NK-92 treated with Interleukin-12 subunit alpha and Interleukin-12 subunit beta, amount 100 ng/mL, for 24 hours (cell line): ENCODE measurements around the gene SPTSSA.
"Not testable (repeated sequence)": the region's sequence is repeated elsewhere in the genome, so short reads cannot be mapped to it uniquely, and the experiment has no call there.

Experiments
- DNase-seq: peaks from one replicate; lab custom pipeline; 2025; lab: John Stamatoyannopoulos, UW

Gene SPTSSA, protein sequence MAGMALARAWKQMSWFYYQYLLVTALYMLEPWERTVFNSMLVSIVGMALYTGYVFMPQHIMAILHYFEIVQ

GRCh38 chr14:34462132-34462893, at the start of gene SPTSSA:
SPTSSA (minus strand) TSS chr14:34462240; CDS start chr14:34462207, 33 bp downstream.
- DNase-seq: peak; percentile 86

DNA sequence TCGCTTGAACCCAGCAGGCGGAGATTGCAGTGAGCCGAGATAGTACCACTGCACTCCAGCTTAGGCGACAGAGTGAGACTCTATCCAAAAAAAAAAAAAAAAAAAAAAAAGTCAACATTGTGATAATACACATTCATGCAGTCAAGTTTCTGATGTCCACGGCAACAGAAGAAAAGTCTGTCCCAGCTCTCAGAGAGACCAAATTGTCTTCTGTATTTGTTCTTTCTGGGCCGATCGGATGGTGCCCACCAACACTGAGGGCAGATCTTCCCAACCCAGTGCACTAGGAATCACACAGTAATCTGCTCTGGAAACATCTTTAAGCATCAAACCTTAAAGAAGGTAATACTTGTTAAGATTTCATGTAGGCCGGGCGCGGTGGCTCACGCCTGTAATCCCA, 45.8 kb upstream of the SPTSSA start:
- DNase-seq: no peak

DNA sequence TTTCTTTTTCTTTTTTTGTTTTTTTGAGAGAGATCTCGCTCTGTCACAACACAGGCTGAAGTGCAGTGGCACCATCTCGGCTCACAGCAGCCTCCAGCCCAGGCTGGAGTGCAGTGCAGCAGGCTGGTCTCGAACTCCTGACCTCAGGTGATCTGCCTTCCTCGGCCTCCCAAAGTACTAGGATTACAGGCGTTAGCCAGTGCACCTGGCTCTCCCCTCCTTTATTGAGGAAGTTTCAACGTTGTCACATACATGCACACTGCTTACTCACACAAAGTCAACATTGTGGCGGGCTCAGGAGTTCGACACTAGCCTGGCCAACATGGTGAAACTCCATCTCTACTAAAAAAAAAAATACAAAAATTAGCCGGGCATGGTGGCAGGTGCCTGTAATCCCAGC, 45.4 kb upstream of the SPTSSA start:
- no peak for DNase-seq

DNA sequence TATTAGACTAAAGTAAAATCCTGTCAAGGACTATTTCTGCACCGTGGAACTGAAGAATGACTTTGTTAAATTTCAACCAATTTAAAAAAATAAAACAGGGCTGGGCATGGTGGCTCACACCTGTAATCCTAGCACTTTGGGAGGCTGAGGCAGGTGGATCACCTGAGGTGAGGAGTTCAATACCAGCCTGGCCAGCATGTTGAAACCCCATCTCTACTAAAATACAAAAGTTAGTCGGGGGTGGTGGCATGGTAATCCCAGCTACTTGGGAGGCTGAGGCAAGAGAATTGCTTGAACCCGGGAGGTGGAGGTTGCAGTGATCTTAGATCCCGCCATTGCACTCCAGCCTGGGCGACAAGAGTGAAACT, 43.1 kb upstream of the SPTSSA start:
- not testable (repeated sequence) for DNase-seq

- not testable (repeated sequence) for DNase-seq
Observed at GRCh38 chr14:34504027-34504426, 42.0 kb upstream of the SPTSSA start.

DNA sequence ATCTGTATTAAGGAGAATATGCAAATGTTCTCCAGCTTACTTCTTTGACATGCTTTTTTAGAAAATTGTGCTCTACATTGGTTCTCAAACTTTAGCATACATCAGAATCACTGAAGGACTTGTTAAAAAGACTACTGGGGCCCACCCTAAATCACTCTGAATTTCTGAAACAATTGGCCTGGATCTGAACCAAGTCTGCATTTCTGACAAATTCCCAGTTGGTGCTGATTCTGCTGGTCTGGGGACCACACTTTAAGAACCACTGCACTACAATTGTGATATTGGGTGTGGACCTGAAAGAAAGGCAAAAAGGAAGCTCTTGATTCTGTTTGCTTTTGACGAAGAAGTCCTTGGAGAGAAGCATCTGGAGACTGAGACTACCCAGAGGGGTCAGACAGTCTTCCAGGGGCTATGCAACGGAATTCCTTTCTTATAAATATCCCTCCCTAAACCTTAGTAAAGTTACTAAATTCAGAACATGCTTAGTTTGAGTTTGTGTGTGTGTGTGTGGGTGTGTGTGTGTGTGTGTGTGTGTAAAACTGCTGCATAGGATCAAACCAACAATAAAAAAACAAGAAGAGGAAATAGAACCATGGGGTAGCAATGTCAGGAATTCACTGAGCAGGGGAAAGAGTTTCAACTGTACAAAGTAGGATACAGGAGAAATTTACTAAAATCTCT, 40.6 kb upstream of the SPTSSA start:
- no peak for DNase-seq

- no peak for DNase-seq
Observed at GRCh38 chr14:34502001-34502400, 40.0 kb upstream of the SPTSSA start.

GRCh38 chr14:34501004-34501580, 39.1 kb upstream of the SPTSSA start:
- no peak for DNase-seq

- DNase-seq: no peak
Observed at GRCh38 chr14:34498684-34499412, 36.8 kb upstream of the SPTSSA start.

GRCh38 chr14:34496679-34497513, 34.9 kb upstream of the SPTSSA start:
- no peak for DNase-seq

DNA sequence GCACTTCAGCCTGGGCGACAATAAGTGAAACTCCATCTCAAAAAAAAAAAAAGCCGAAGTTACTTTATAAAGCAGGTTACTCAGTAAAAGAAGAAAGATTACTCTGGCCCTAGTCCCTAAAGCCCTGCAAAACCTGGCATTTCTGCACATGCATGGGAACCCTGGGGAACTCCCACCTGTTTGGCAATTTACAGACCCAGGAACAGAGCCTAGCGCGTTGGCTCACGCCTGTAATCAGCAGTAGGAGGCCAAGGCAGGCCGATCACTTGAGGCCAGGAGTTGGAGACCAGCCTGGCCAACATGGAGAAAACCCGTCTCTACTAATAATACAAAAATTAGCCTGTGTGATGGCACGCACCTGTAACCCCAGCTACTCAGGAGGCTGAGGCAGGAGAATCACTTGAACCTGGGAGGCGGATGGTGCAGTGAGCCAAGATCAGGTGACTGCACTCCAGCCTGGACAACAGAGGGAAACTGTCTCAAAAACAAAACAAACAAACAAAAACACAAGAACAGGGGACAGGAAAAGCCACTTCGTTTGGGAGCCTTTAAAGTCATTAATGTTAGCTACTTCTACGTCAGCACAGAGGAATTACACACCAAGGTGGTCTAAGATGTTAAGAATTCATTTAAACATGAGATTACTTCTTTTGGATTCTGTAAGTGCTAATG, 34.1 kb upstream of the SPTSSA start:
- no peak for DNase-seq

DNA sequence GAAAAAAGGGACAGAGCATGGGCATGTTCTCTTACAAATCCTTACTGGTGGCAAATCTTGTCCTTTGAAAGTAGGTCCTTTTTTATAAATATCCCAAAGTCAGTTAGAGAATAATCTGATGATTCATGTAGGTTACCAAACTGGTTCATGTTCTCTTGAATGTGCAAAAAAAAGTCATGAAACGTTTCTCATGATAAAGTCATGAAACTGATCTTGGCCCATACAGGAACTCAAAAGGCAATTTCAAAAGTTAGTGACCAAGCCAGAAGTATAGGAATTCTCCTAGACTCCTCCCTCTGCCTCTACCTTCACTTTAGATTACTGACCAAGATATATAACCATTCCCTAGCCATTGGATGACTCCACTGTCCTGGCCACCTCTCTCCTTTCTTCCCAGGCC, 27.3 kb upstream of the SPTSSA start:
- DNase-seq: no peak

DNA sequence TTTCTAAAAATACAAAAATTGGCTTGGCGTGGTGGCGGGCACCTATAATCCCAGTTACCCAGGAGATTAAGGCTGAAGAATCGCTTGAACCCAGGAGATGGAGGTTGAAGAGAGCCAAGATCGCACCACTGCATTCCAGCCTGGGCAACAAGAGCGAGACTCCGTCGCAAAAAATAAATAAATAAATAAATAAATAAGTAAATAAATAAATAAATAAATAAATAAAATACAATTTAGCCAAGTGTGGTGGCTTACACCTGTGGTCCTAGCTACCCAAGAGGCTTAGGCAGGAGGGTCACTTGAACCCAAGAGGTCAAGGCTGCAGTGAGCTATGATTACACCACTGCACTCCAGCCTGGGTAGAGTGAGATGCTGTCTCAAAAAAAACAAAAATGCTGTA, 26.5 kb upstream of the SPTSSA start:
- no peak for DNase-seq

DNA sequence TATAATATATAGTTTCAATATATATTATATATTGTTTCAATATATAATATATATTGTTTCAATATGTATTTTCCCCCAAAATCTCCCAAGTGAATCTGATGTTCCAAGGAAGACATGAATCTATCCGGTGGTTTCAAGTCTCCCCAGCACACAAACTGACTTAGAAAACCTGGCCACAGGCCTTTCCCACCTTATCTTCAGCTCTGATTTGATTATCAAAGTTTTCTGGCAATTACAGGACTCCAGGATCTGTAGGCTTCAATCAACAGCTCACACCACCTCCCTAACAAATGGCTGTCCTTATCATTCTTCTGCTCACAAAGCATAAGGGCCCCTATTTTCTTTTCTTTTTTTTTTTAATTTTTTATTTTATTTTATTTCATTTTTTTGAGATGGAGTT, 22.7 kb upstream of the SPTSSA start:
- no peak for DNase-seq

- no peak for DNase-seq
Observed at GRCh38 chr14:34482463-34482862, 20.4 kb upstream of the SPTSSA start.

DNA sequence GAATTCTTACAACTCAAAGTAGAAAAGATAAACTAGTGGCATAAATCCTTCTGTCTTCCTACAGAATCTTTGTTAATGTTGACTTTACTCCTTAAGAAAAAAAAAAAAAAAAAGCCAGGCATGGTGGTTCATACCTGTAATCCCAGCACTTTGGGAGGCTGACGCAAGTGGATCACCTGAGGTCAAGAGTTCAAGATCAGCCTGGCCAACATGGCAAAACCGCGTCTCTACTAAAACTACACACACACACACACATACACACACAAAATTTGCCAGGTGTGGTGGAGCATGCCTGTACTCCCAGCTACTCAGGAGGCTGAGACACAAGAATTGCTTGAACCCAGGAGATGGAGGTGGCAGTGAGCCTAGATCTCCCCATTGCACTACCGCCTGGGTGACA, 17.7 kb upstream of the SPTSSA start:
- DNase-seq: no peak

DNA sequence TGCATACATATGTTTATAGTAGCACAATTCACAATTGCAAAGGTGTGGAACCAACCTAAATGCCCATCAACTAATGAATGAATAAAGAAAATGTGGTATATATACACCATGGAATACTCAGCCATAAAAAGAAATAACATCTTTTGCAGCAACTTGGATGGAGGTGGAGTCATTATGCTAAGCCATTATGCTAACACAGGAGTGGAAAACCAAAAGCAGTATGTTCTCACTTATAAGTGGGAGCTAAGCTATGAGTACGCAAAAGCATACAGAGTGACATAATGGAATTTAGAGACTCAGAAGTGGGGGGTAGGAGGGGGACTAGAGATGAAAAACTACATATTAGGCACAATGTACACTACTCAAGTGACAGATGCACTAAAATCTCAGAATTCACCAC, 16.2 kb upstream of the SPTSSA start:
- DNase-seq: no peak

GRCh38 chr14:34476036-34476435, 14.0 kb upstream of the SPTSSA start:
- not testable (repeated sequence) for DNase-seq

GRCh38 chr14:34475163-34475562, 13.1 kb upstream of the SPTSSA start:
- DNase-seq: no peak

- DNase-seq: no peak
Observed at GRCh38 chr14:34474187-34474679, 12.2 kb upstream of the SPTSSA start.
